K562 (cell line): ENCODE data around the gene G6PC2. TPM values are rescaled to one million over a fixed set of nuclear protein-coding genes. Genes with fewer than 3 reads are reported as not detected.

Experiments
- ARID3A ChIP-seq: IDR thresholded peaks from 2 replicates; pipeline ENCODE4 v1.6.1; 2012; ENCODE audit warnings: low read depth, low read length, improper control_type of control experiment, borderline replicate concordance
- ARID3B ChIP-seq: fragments of 250-450 bp; sonication (Bioruptor Pico); IDR thresholded peaks from 2 replicates; pipeline ENCODE4 v1.4.0; 2020; ENCODE audit warnings: borderline replicate concordance
- BDP1 ChIP-seq: IDR thresholded peaks from 3 replicates; pipeline ENCODE4 v1.6.1; 2011; ENCODE audit not compliant: insufficient read length, insufficient read depth
- CBX3 ChIP-seq, 2 experiments: IDR thresholded peaks; 1 replicate in 1 of 2; 2 replicates in 1 of 2; pipeline ENCODE4 v1.6.1; 2012; ENCODE audit warnings: inconsistent platforms in 2 of 2, low read length in 2 of 2, borderline replicate concordance in 1 of 2, control low read depth in 1 of 2
- E2F3 ChIP-seq: fragments of 250-450 bp; sonication (Bioruptor Pico); IDR thresholded peaks from 2 replicates; pipeline ENCODE4 v1.4.0; 2020; ENCODE audit warnings: mild to moderate bottlenecking
- ELF1 ChIP-seq: fragments of 200-800 bp; sonication (Bioruptor generic); IDR thresholded peaks from 2 replicates; pipeline ENCODE4 v1.6.1; 2016; ENCODE audit warnings: missing genetic modification characterization, missing compliant biosample characterization
- ELF4 ChIP-seq: fragments of 450-650 bp; formaldehyde crosslinking; IDR thresholded peaks from 2 replicates; pipeline ENCODE4 v1.4.0; 2022; ENCODE audit warnings: missing genetic modification characterization
- IFI16 ChIP-seq: fragments of 250-450 bp; sonication (Bioruptor Pico); IDR thresholded peaks from 2 replicates; pipeline ENCODE4 v2.1.2; 2022; ENCODE audit warnings: mild to moderate bottlenecking, inconsistent platforms
- IRF1 ChIP-seq: sonication (generic); formaldehyde crosslinking; IDR thresholded peaks from 2 replicates; pipeline ENCODE4 v1.8.0; 2022; ENCODE audit warnings: missing genetic modification reagents, mild to moderate bottlenecking, borderline replicate concordance
- KDM5B ChIP-seq: fragments of 200-600 bp; sonication (generic); IDR thresholded peaks from 2 replicates; pipeline ENCODE4 v1.6.1; 2012; ENCODE audit warnings: low read depth, mild to moderate bottlenecking, moderate library complexity, low read length, control low read depth, inconsistent platforms; ENCODE audit not compliant: insufficient replicate concordance
- MAFF ChIP-seq: IDR thresholded peaks from 2 replicates; pipeline ENCODE4 v1.6.1; 2012; ENCODE audit warnings: low read length, improper control_type of control experiment
- MAFG ChIP-seq: fragments of 450-650 bp; conservative IDR thresholded peaks from 2 replicates; pipeline ENCODE4 v1.6.1; 2016; ENCODE audit warnings: missing genetic modification characterization, missing compliant biosample characterization
- MBD2 ChIP-seq: sonication (generic); IDR thresholded peaks from 2 replicates; pipeline ENCODE4 v1.6.1; 2016; ENCODE audit warnings: low read depth, borderline replicate concordance
- MCM7 ChIP-seq, 2 experiments: fragments of 450-650 bp; IDR thresholded peaks; 2 replicates each; pipeline ENCODE4 v1.6.1; 2016 to 2018
- NBN ChIP-seq: fragments of 450-650 bp; IDR thresholded peaks from 2 replicates; pipeline ENCODE4 v1.6.1; 2016; ENCODE audit warnings: low read depth, mild to moderate bottlenecking
- NR2C2 ChIP-seq, 2 experiments: fragments of 200-800 bp in 1 of 2; sonication (Bioruptor generic) in 1 of 2; sonication (generic) in 1 of 2; formaldehyde crosslinking in 1 of 2; IDR thresholded peaks; 2 replicates each; pipeline versions ENCODE4 v1.6.1 to v1.8.0; 2016 to 2022; ENCODE audit warnings: mild to moderate bottlenecking in 1 of 2, missing compliant biosample characterization in 1 of 2, missing genetic modification characterization in 1 of 2, missing genetic modification reagents in 1 of 2
- NUFIP1 ChIP-seq: fragments of 450-650 bp; IDR thresholded peaks from 2 replicates; pipeline ENCODE4 v1.6.1; 2018; ENCODE audit not compliant: partially characterized antibody
- POLR2AphosphoS2 ChIP-seq: IDR thresholded peaks from 2 replicates; pipeline ENCODE4 v1.6.1; 2012; ENCODE audit warnings: low read length, improper control_type of control experiment
- PURB ChIP-seq: sonication (generic); formaldehyde crosslinking; IDR thresholded peaks from 2 replicates; pipeline ENCODE4 v1.9.0; 2021; ENCODE audit warnings: low read depth, mild to moderate bottlenecking, missing genetic modification reagents
- THAP12 ChIP-seq: fragments of 250-450 bp; sonication (Bioruptor Pico); IDR thresholded peaks from 2 replicates; pipeline ENCODE4 v1.9.0; 2021; ENCODE audit warnings: mild to moderate bottlenecking, inconsistent platforms
- ZFP36 ChIP-seq: fragments of 150-350 bp; IDR thresholded peaks from 2 replicates; pipeline ENCODE4 v1.6.1; 2018; ENCODE audit warnings: low read length, low read depth; ENCODE audit not compliant: partially characterized antibody
- ZNF121 ChIP-seq: sonication (generic); formaldehyde crosslinking; conservative IDR thresholded peaks from 2 replicates; pipeline ENCODE4 v1.8.0; 2022; ENCODE audit warnings: missing genetic modification reagents
- ZNF184 ChIP-seq: sonication (generic); formaldehyde crosslinking; IDR thresholded peaks from 2 replicates; pipeline ENCODE4 v1.5.0; 2020; ENCODE audit warnings: missing genetic modification reagents
- polyA plus RNA-seq, 8 experiments: library from polyadenylated mRNA; depleted of rRNA in 4 of 8; stranded (reverse) in 5 of 8; unstranded in 3 of 8; fragments of >200 nt; fragmentation: Nextera tagmentation in 2 of 8; fragmentation: Illumina TruSeq in 1 of 8; extraction: Ambion mirVana in 2 of 8; extraction: Trizol in 1 of 8; gene quantifications; 2 replicates each; pipeline versions ENCODE4 v1.2.1 to v1.2.3, GENCODE V29; 2011 to 2014; ENCODE audit warnings: inconsistent platforms in 1 of 8, missing spikeins in 1 of 8
- total RNA-seq, 7 experiments: library from RNA; depleted of rRNA in 6 of 7; stranded (reverse); fragments of >200 nt in 6 of 7; fragmentation: Illumina TruSeq in 2 of 7; extraction: Trizol in 2 of 7; gene quantifications; 2 replicates each; pipeline versions ENCODE4 v1.2.1 to v1.2.3, GENCODE V29; 2011 to 2021; ENCODE audit warnings: low replicate concordance in 1 of 7

The G6PC2 gene
- total and polyA plus RNA-seq, 9 of the 15 experiments (the other 6 are each of a cell fraction or from before 2014, with no cell fraction given), result 0.03 to 0.15 TPM; not detected in 7

GRCh38 chr2:168851674-168852320, 49.3 kb upstream of the G6PC2 start (continued):
- peak; percentile 80; the same call in 1 of the 2 replicates for TF ChIP-seq POLR2AphosphoS2
- no peak for TF ChIP-seq ZFP36
- TF ChIP-seq IRF1 (CRISPR knock-in tag), result no peak
- TF ChIP-seq ZNF184 (CRISPR knock-in tag), result no peak
- no peak for TF ChIP-seq ELF4 (CRISPR knock-in tag)
- TF ChIP-seq MAFG (tag), result peak; percentile 83
- TF ChIP-seq ELF1, result no peak; the same call in 1 of the 2 replicates
- no peak for TF ChIP-seq ARID3B (CRISPR knock-in tag)
- no peak for TF ChIP-seq ZNF121 (CRISPR knock-in tag)
- no peak for TF ChIP-seq KDM5B
- peak in 1 of 2 experiments; percentile 86; a peak in 2 of 3 replicates for TF ChIP-seq CBX3 (IDR thresholded peaks at IDR 0.05; ENCODE audit: borderline replicate concordance in 1 of 2, low read length in 2 of 2)
- peak; percentile 76; the same call in 1 of the 2 replicates for TF ChIP-seq MAFF
- peak; percentile 98 for TF ChIP-seq ARID3A
- no peak for TF ChIP-seq NR2C2 (CRISPR knock-in tag; IDR thresholded peaks at IDR 0.05)
- TF ChIP-seq NR2C2 (tag; IDR thresholded peaks at IDR 0.05), result no peak; the same call in 1 of the 2 replicates
- TF ChIP-seq MCM7 (IDR thresholded peaks at IDR 0.05), result no peak
- TF ChIP-seq NBN, result peak; percentile 94
- TF ChIP-seq E2F3, result no peak
- peak; percentile 79; the same call in 1 of the 2 replicates for TF ChIP-seq MBD2
- TF ChIP-seq NUFIP1, result no peak
- TF ChIP-seq IFI16, result no peak
- TF ChIP-seq PURB (CRISPR knock-in tag), result no peak
- no peak for TF ChIP-seq BDP1
- no peak for TF ChIP-seq THAP12 (CRISPR knock-in tag)
